Right atrium auricular region (tissue), 2 donors: Measurements from ENCODE around the gene C11orf21. TPM values are rescaled to one million over a fixed set of nuclear protein-coding genes. Genes with fewer than 3 reads are reported as not detected.
"Not testable (repeated sequence)": the region's sequence is repeated elsewhere in the genome, so short reads cannot be mapped to it uniquely, and the experiment has no call there.

Source experiments
- DNase-seq: peaks from one replicate; pipeline ENCODE4 v3.0.0-alpha.2; 2019; ENCODE audit warnings: low spot score
- H3K27ac ChIP-seq, 2 donors: fragments of 200-600 bp; sonication (generic); 1 replicate in 1 of 2; 2 replicates in 1 of 2; pipeline ENCODE4 v1.5.1; 2016 to 2019
- H3K27me3 ChIP-seq, 2 donors: fragments of 200-600 bp; sonication (generic); one replicate each; pipeline versions ENCODE4 v1.5.1 to v1.6.0; 2017 to 2019
- H3K36me3 ChIP-seq: fragments of 200-600 bp; sonication (generic); one replicate; pipeline ENCODE4 v1.5.1; 2016
- H3K4me1 ChIP-seq, 2 donors: fragments of 200-600 bp; sonication (generic); one replicate each; pipeline versions ENCODE4 v1.5.1 to v1.6.0; 2017 to 2019
- H3K4me3 ChIP-seq, 2 donors: fragments of 200-600 bp; sonication (generic); 1 replicate in 1 of 2; 2 replicates in 1 of 2; pipeline ENCODE4 v1.5.1; 2017 to 2019; ENCODE audit warnings: mild to moderate bottlenecking in 1 of 2, moderate library complexity in 1 of 2
- H3K9me3 ChIP-seq, 2 donors: fragments of 200-600 bp; sonication (generic); one replicate each; pipeline ENCODE4 v1.5.1; 2019
- total RNA-seq, 2 donors: library from RNA; depleted of rRNA; stranded (reverse); fragments of >200 nt; gene quantifications; one replicate each; pipeline ENCODE4 v1.1.0, GENCODE V29; 2016
- TF ChIP-seq, protein P1 (sequence below), 2 donors: fragments of 200-600 bp; sonication (generic); IDR thresholded peaks; one replicate each; pipeline ENCODE4 v1.5.1; 2019; ENCODE audit warnings: antibody characterized with exemption in 2 of 2

C11orf21 gene
- total RNA-seq, 2 donors from 2014 or later: 1.4 to 11.9 TPM

DNA sequence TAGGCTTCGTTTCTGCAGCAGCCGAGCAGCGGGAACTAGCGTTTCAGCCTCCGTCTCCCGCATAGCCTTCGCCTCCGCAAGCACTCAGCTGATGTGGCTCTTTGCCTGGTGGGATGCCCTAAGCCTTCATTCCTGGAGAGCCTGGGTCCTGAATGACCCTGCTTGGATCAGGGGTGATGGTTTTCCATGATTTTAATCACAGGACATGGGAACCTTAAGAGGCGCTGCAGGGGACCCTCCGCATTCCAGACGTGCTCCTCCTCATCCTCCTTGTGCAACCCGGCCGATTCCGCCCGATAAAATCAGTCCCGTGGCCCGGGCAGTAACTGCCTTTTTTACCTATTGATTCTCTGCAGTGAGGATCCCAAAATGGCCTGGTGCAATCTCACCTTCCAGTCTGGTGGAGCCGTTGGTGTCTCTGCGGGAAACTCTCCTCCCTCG is 8.2 kb downstream of the C11orf21 start:
- no peak overlapping the region for H3K27ac ChIP-seq
- H3K27me3 ChIP-seq: no peaks in the 10 kb centered on the region
- DNase-seq: peak; percentile 55
- H3K36me3 ChIP-seq: no peaks in the 10 kb centered on the region
- H3K4me1 ChIP-seq: peaks cover 0 to 9% of the 10 kb centered on the region in 2 donors
- H3K4me3 ChIP-seq: no peak overlapping the region
- no peaks in the 10 kb centered on the region for H3K9me3 ChIP-seq
- TF ChIP-seq, protein P1, sequence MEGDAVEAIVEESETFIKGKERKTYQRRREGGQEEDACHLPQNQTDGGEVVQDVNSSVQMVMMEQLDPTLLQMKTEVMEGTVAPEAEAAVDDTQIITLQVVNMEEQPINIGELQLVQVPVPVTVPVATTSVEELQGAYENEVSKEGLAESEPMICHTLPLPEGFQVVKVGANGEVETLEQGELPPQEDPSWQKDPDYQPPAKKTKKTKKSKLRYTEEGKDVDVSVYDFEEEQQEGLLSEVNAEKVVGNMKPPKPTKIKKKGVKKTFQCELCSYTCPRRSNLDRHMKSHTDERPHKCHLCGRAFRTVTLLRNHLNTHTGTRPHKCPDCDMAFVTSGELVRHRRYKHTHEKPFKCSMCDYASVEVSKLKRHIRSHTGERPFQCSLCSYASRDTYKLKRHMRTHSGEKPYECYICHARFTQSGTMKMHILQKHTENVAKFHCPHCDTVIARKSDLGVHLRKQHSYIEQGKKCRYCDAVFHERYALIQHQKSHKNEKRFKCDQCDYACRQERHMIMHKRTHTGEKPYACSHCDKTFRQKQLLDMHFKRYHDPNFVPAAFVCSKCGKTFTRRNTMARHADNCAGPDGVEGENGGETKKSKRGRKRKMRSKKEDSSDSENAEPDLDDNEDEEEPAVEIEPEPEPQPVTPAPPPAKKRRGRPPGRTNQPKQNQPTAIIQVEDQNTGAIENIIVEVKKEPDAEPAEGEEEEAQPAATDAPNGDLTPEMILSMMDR (IDR thresholded peaks at IDR 0.05): no peak

DNA sequence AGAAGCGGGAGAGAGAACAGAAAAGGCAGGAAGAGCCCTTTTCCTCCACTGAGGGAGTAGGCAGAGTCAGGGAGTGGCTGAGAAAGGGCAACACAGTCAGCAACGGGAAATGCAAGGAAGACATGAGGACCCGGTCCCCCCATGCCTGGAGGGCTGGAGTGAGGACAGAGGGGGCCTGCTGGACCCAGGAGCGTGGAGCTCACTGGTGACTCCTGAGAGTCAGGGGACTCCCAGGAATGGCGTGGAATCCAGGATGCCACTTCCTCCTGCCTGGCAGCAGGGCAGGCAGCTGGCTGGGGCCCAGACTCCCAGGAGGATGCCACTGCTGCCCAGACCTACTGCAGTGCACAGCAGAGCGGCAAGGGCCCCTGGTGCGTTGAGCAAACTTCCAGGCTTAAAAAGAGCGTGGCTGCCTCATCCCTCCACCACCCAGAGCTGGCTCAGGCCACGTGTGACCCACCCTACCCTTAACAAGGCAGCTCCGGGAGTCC is 11.3 kb downstream of the C11orf21 start:
- Histone ChIP-seq H3K27me3 (no peaks in the 10 kb centered on the region), H3K9me3 (no peaks in the 10 kb centered on the region), H3K36me3 (no peaks in the 10 kb centered on the region), H3K4me3 (no peak overlapping the region), H3K27ac (no peak overlapping the region), H3K4me1 (peaks cover 0 to 9% of the 10 kb centered on the region in 2 donors)
- peak; percentile 54 for DNase-seq
- TF ChIP-seq, protein P1 (IDR thresholded peaks at IDR 0.05): no peak

DNA sequence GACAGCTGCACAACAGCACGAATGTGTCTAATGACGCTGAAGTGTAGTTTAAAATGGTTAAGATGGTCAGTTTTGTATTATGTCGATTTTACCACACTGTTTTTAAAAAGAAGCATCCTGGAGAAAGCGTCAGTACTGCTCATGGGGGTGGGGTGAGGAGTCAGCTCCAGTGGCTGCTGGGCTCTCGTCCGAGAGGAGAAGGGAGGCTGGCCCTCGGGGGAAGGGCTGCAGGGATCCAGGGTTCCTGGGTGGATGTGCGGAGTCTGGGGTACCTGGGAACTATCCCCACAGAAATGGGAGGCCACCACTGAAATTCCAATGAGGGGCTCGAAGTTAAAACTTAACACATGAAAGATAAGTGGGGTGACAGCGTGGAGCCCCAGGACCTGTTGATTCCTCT is 11.9 kb downstream of the C11orf21 start:
- Histone ChIP-seq H3K9me3 (no peaks in the 10 kb centered on the region), H3K36me3 (no peaks in the 10 kb centered on the region), H3K27me3 (no peaks in the 10 kb centered on the region), H3K27ac (no peak overlapping the region), H3K4me1 (peaks cover 0 to 9% of the 10 kb centered on the region in 2 donors), H3K4me3 (no peak overlapping the region)
- TF ChIP-seq, protein P1 (IDR thresholded peaks at IDR 0.05): no peak
- DNase-seq: peak; percentile 42

DNA sequence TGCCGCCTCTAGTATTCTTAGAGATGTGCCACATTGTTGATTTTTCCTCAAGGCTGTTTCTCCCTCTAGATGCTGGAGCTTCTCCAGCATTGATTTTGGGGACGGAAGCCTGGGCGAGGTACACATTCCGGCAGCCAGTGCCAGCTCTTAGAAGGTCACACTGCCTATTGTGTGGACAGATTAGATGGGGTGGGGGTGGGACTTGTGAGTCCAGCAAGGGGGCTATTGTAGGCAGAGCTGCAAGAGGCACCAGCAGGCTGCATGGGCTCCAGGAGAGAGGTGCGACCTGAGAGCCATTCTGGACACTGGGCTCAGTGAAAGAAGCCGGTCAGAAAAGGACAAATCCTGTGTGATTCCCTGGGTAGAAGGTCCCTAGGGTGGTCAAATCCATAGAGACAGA is 12.4 kb downstream of the C11orf21 start:
- TF ChIP-seq, protein P1 (IDR thresholded peaks at IDR 0.05): no peak
- DNase-seq: peak; percentile 36
- Histone ChIP-seq H3K36me3 (no peaks in the 10 kb centered on the region), H3K9me3 (no peaks in the 10 kb centered on the region), H3K27me3 (no peaks in the 10 kb centered on the region), H3K4me1 (peaks cover 0 to 9% of the 10 kb centered on the region in 2 donors), H3K4me3 (no peak overlapping the region), H3K27ac (no peak overlapping the region)

DNA sequence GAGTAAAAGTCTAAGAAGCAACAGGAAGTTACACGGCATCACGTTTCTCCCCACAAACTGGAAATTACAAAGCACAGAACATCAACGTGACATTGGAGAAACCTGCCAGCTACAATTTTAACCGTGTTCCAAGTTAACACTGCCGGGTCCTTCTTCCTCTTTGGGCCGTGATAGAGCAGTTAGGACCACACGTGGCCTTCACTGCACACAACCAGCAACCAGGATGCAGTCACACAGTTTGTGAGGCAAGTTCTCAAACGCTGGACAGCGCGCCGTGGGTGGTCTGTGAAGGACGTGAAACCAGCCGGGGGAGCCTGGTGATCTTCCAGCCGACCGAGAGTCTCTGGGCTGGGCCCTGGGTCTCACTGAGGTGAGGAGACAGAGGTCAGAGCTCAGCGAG is 14.6 kb downstream of the C11orf21 start:
- H3K27ac ChIP-seq: no peak overlapping the region
- no peak overlapping the region for H3K4me3 ChIP-seq
- no peaks in the 10 kb centered on the region for H3K36me3 ChIP-seq
- H3K27me3 ChIP-seq: no peaks in the 10 kb centered on the region
- peaks cover 0 to 4% of the 10 kb centered on the region in 2 donors for H3K9me3 ChIP-seq
- DNase-seq: peak; percentile 51
- TF ChIP-seq, protein P1 (IDR thresholded peaks at IDR 0.05): no peak
- peaks cover 0 to 9% of the 10 kb centered on the region in 2 donors for H3K4me1 ChIP-seq

DNA sequence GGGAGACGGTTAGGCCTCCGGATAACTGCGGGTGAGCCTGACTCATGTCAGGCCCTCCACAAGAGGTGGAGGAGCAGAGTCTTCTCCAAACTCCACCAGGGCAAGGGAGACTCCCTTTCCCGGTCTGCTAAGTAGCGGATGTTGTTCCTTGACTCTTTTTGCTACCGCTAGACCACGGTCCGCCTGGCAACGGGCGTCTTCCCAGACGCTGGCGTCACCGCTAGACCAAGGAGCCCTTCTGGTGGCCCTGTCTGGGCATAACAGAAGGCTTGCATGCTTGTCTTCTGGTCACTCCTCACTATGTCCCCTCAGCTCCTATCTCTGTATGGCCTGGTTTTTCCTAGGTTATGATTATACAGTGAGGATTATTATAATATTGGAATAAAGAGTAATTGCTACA is 15.4 kb downstream of the C11orf21 start:
- not testable (repeated sequence) for H3K36me3 ChIP-seq, H3K27ac ChIP-seq, H3K4me1 ChIP-seq, H3K27me3 ChIP-seq, H3K9me3 ChIP-seq, H3K4me3 ChIP-seq
- peak; percentile 43 for DNase-seq
